GM12891 (cell line): ENCODE measurements around the gene SDCCAG8.

Experiments
- PAX5 ChIP-seq: IDR thresholded peaks from 2 replicates; pipeline ENCODE4 v1.6.1; 2011; ENCODE audit warnings: low read length, moderate library complexity, mild to moderate bottlenecking; ENCODE audit not compliant: insufficient read depth, severe bottlenecking
- POLR2A ChIP-seq: IDR thresholded peaks from 2 replicates; pipeline ENCODE4 v1.6.1; 2011; ENCODE audit warnings: low read depth, low read length, control low read depth
- POLR2AphosphoS5 ChIP-seq: IDR thresholded peaks from 2 replicates; pipeline ENCODE4 v1.6.1; 2011; ENCODE audit warnings: low read depth, low read length, control low read depth
- TAF1 ChIP-seq: IDR thresholded peaks from 2 replicates; pipeline ENCODE4 v1.6.1; 2011; ENCODE audit warnings: low read depth, low read length, control low read depth

DNA sequence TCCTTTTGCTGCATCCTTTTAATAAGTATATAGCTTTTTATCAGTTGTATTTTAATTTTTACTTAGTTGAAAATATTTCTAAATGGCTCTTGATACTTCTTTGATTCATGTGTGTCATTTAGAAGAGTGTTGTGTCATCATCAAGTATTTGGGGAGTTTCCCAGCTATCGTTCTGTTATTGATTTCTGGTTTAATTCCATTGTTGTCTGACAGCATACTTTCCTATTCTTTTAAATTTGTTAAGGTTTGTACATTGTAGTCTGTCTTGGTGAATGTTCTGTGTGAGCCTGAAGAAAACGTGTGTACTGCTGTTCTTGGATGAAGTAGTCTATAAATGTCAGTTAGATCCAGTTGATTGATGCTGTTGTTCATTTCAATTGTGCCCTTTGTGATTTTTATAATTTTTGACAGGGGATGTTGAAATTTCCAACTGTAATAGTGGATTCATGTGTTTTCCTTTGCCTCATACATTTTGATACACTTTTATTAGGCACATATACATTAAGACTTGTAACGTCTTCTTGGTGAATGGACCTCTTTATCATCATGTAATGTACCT lies 24.8 kb downstream of the SDCCAG8 start:
- TF ChIP-seq POLR2A (no peak), TAF1 (no peak), POLR2AphosphoS5 (no peak), PAX5 (no peak)
